Prostate gland (tissue), 2 donors: Measurements from ENCODE around the gene KRTAP5-3. TPM values are rescaled to one million over a fixed set of nuclear protein-coding genes. Genes with fewer than 3 reads are reported as not detected.

Experiments used
- DNase-seq: peaks from one replicate; pipeline ENCODE4 v3.0.0-alpha.2; 2019; ENCODE audit warnings: low spot score
- H3K27ac ChIP-seq, 2 donors: fragments of 200-600 bp; sonication (generic); 2 replicates each; pipeline ENCODE4 v1.5.1; 2017 to 2019
- H3K27me3 ChIP-seq: fragments of 200-600 bp; sonication (generic); replicated peaks from 2 replicates; pipeline ENCODE4 v1.5.1; 2019; ENCODE audit not compliant: insufficient read depth
- H3K36me3 ChIP-seq, 2 donors: fragments of 200-600 bp; sonication (generic); 1 replicate in 1 of 2; 2 replicates in 1 of 2; pipeline versions ENCODE4 v1.5.1 to v1.8.1; 2017 to 2019
- H3K4me1 ChIP-seq: fragments of 200-600 bp; sonication (generic); replicated peaks from 2 replicates; pipeline ENCODE4 v1.5.1; 2019
- H3K4me3 ChIP-seq, 2 donors: fragments of 200-600 bp; sonication (generic); 2 replicates each; pipeline ENCODE4 v1.5.1; 2017 to 2019
- H3K9me3 ChIP-seq: fragments of 200-600 bp; sonication (generic); 2 replicates; pipeline ENCODE4 v1.5.1; 2017
- CTCF ChIP-seq, 4 experiments: fragments of 200-600 bp in 2 of 4; fragments of 450-650 bp in 2 of 4; sonication (generic) in 2 of 4; IDR thresholded peaks; 1 replicate in 3 of 4; 2 replicates in 1 of 4; pipeline ENCODE4 v1.5.1; 2016 to 2019; ENCODE audit warnings: antibody characterized with exemption in 4 of 4, mild to moderate bottlenecking in 2 of 4, moderate library complexity in 2 of 4
- POLR2A ChIP-seq: fragments of 450-650 bp; IDR thresholded peaks from one replicate; pipeline ENCODE4 v1.6.1; 2016; ENCODE audit warnings: antibody characterized with exemption, mild to moderate bottlenecking
- POLR2AphosphoS5 ChIP-seq: sonication (generic); formaldehyde crosslinking; IDR thresholded peaks from one replicate; pipeline ENCODE4 v1.6.1; 2017; ENCODE audit warnings: antibody characterized with exemption
- WGBS: methylation state at CpG from one replicate; pipeline ENCODE4 v1.1.5; 2018; 5-methylcytosine and 5-hydroxymethylcytosine counted together
- intact Hi-C: fragments of 100-400 bp; cut with DNase I; formaldehyde crosslinking; loops from one replicate; pipeline ENCODE4 v1.14.2; 2022
- total RNA-seq, 2 donors: library from RNA; depleted of rRNA; stranded (reverse); fragments of >200 nt; gene quantifications; one replicate each; pipeline ENCODE4 v1.1.0, GENCODE V29; 2016

KRTAP5-3 gene
- total RNA-seq, 2 donors from 2014 or later, result not detected

GRCh38 chr11:1642288-1643145 is 34.3 kb upstream of the KRTAP5-3 start:
- Histone ChIP-seq H3K27ac (no peak overlapping the region), H3K4me3 (no peak overlapping the region), H3K36me3 (no peaks in the 10 kb centered on the region), H3K4me1 (no peaks in the 10 kb centered on the region), H3K9me3 (no peaks in the 10 kb centered on the region), H3K27me3 (no peaks in the 10 kb centered on the region)
- WGBS, result 77% methylated on average over 29 of the region's 29 CpGs
- TF ChIP-seq POLR2A (no peak), POLR2AphosphoS5 (no peak), CTCF (IDR thresholded peaks at IDR 0.05) (no peak)
- no peak for DNase-seq
- intact Hi-C loops, result no loop called here

GRCh38 chr11:1641096-1641495 is 32.8 kb upstream of the KRTAP5-3 start:
- TF ChIP-seq CTCF (IDR thresholded peaks at IDR 0.05), result no peak
- no peak for TF ChIP-seq POLR2AphosphoS5
- no peak for TF ChIP-seq POLR2A
- Histone ChIP-seq H3K4me3 (no peak overlapping the region), H3K36me3 (no peaks in the 10 kb centered on the region), H3K4me1 (no peaks in the 10 kb centered on the region), H3K27me3 (no peaks in the 10 kb centered on the region), H3K27ac (no peak overlapping the region), H3K9me3 (no peaks in the 10 kb centered on the region)
- intact Hi-C loops, result no loop called here
- 88% methylated on average over 15 of the region's 15 CpGs for WGBS
- no peak for DNase-seq

DNA sequence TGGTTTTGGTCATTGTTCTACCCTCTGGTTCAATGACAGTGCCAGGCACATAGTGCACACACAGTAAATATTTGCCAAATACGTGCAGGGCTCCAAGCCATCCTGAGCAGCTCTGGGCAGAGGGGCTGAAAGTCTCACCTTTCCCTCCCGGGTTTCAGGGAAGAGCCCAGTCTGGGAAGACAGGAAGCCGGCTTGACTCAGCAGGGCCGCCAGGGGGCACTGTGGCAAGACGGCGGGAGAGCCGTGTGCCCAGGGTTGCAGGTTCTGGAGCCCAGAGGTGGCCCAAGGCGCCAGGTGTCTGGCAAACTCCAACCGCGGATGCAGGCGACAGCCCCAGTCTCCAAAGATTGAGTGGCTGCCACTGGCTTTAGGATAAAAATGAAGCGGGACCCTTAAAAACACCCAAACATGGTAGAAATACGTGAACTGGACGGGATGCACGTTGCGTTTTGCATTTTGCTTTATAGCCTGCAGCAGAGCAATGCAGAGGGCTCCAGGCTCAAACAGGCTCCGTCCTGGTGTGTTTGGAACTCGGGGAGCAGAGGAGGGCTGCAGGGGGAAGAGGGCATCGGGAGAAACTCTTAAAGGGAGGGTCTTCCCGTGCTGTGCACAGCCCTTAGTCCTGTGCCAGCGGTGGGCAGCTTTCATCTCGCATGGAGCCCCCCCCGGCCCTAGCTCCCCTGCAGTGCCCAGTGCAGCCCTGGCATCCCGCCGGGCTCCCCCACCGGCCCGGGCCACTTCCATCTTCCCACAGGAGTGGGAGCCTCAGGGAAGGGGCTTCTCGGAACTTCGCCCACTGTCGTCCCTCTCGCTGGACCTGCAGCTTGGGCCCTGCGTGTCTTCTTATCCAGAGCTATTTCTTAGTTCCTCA is 32.0 kb upstream of the KRTAP5-3 start:
- 65% methylated on average over 32 of the region's 32 CpGs for WGBS
- Histone ChIP-seq H3K9me3 (no peaks in the 10 kb centered on the region), H3K4me3 (no peak overlapping the region), H3K36me3 (no peaks in the 10 kb centered on the region), H3K4me1 (no peaks in the 10 kb centered on the region), H3K27me3 (no peaks in the 10 kb centered on the region), H3K27ac (no peak overlapping the region)
- intact Hi-C loops, result no loop called here
- TF ChIP-seq POLR2A (no peak), CTCF (IDR thresholded peaks at IDR 0.05) (peak; percentile 37 to 53 (median 42)), POLR2AphosphoS5 (no peak)
- no peak for DNase-seq

DNA sequence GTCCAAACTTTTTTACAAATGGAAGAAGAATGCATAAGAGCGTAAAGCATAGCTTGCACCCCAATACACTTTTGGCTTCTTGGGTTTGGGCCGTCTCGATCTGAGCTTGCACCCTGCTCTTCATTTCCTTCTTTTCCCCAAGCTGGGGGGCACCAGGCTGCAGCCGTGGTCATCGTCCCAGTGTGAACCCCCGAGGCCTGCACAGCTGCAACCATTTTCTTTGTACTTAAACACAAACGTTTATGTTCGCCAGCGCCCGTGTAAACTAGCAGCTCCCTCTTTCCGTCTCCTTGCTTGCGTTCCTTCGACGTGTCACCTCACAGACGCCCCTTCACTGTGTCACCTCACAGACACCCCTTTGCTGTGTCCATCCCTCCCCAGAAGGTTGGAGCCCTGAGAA is 31.4 kb upstream of the KRTAP5-3 start:
- Histone ChIP-seq H3K27ac (no peak overlapping the region), H3K4me3 (no peak overlapping the region), H3K4me1 (no peaks in the 10 kb centered on the region), H3K27me3 (no peaks in the 10 kb centered on the region), H3K9me3 (no peaks in the 10 kb centered on the region), H3K36me3 (no peaks in the 10 kb centered on the region)
- no peak for TF ChIP-seq POLR2A
- TF ChIP-seq CTCF (IDR thresholded peaks at IDR 0.05), result no peak
- TF ChIP-seq POLR2AphosphoS5, result no peak
- 63% methylated on average over 15 of the region's 15 CpGs for WGBS
- DNase-seq, result no peak
- intact Hi-C loops, result no loop called here
